GM18517 (cell line): ENCODE measurements around the gene INAFM2.

Experiments used
- ATAC-seq: cut with Tn5 transposase; IDR thresholded peaks from one replicate; pipeline ENCODE4 v1.9.1; 2021; ENCODE audit warnings: mild to moderate bottlenecking, moderate library complexity; ENCODE audit not compliant: unreplicated experiment

The INAFM2 gene

DNA sequence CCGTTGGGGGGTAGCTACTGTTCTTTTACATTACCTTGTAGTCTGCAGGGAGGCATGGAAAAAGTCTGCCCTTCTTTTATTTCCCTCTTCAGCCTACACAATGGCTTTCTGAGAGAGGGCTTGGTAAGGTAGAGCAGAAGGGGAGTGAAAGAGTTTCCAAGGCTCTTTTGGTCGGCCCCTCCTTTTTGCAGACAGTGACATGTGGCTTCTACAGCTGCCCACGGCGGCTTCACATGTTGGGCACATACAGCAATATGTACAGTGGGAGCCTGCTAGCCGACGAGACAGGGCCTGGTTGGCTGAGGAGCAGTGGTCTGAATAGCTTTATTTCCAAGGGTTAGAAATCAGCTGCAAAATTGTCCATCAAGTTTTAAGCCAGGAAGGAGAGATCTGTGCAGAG lies 4.0 kb downstream of the INAFM2 start:
- no peak for ATAC-seq

DNA sequence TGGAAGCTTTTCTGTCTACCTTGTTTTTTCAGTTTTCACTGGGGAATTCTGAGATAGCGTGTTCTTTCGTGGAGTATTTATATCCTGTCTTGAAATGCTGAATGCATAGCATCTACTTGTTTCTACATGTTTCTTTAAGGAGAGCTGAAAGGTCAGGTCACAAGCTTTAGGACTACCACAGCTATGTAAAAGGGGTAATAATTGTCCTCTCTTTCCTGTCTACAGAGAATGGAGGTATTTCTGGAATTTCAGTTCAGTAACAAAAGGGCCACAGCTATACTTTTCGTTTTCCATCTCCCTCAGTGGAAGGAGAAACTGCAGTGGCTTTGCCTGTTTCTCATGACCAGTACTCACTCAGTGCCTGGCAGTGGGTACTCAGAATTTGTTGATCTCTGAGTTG lies 4.7 kb downstream of the INAFM2 start:
- no peak for ATAC-seq

DNA sequence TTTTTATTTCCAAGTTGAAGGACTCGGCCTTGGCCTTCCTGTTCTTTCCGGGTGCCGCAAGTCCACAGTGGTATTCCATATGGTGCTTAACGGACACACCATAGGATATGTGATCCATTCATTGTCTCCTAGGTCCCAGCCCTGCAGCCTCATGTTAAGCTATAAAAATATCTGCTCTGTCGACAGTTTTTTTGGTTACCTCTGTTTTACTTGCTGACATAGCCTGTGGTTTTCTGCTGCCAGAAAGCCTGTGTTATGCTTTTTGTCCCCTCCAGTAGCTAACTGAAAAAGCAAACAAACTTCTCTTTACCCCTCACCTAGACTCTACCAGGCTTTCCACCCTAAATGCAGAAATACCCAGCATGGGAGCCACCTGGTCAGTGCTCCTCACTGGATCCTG lies 5.3 kb downstream of the INAFM2 start:
- no peak for ATAC-seq

DNA sequence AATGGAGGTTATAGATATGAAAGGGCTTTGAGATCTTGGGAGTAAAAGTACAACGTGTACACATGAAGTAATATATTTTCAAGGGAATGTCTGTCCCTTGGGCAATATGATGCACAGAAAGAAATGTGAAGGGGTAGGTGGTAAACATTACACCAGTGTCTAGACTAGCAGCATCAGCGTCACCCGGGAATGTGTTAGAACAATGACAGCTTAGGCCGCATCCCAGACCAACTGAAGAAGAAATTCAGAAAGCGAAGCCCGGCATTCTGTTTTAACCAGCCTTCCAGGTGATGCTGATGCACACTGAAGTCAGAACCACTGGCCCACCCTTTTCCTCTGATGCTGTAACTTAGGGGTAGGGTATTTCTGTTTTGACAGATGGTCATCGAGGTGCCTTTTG lies 6.3 kb downstream of the INAFM2 start:
- no peak for ATAC-seq

DNA sequence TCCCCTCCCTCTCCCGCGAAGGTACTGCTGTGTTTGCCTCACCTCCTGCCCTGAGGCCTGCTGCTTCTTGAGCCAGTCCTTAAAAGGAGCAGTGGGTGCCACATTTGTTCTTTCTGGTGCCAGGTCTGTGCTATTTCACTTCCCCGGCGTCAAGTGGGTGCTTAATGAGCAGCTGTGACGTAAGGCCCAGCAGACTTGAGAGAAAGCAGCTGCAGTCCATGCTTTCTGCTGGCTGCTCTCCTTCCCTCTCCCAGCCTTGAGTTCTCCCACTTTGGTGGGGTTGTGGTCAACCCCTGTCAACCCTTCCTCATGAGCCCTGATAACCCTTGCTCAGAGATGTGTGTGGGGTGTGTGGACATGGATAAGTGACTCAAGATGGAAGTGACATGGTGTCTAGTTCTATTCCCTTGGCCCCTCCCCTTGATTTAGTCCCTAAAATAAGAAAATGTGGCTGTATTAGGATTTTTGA lies 6.9 kb downstream of the INAFM2 start:
- ATAC-seq, result no peak

DNA sequence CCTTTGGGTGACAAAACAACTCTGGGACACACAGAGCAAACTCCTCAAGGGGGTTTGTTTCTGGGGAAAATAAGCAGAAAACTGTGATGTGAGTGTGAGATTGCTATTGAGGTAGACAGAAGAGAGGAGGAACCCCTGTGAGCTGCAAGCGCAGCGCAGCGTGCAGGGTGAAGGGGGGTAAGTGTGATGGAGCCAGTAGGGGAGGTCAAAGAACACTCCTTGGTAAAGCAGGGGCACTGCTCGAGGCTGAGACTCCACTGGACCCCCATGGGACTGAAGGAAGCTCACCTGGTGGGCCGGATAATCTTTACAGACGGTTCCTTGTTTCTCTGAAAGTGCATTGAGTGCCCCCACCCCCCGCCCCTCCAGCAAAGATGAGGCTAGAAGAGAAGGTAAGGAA lies 7.5 kb downstream of the INAFM2 start:
- no peak for ATAC-seq

DNA sequence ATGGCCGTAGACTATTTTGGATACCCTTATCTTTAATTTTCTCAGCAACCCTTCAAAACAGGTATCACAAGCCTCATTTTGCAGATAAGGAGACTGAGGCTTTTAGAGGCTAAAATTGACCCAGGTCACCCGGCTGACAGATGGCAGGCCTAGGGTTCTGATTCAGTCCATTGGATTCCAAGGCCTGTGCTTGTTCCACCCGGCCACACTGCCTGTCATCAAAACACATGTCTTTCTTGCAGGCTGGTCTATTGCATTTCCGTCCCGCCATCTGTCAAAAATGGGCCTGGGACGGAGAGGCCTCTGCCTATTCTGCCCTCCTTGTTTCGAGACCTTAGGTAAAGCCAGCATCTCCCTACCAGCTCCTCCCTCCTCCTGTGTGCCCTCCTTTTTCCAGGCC lies 8.1 kb downstream of the INAFM2 start:
- ATAC-seq, result no peak

DNA sequence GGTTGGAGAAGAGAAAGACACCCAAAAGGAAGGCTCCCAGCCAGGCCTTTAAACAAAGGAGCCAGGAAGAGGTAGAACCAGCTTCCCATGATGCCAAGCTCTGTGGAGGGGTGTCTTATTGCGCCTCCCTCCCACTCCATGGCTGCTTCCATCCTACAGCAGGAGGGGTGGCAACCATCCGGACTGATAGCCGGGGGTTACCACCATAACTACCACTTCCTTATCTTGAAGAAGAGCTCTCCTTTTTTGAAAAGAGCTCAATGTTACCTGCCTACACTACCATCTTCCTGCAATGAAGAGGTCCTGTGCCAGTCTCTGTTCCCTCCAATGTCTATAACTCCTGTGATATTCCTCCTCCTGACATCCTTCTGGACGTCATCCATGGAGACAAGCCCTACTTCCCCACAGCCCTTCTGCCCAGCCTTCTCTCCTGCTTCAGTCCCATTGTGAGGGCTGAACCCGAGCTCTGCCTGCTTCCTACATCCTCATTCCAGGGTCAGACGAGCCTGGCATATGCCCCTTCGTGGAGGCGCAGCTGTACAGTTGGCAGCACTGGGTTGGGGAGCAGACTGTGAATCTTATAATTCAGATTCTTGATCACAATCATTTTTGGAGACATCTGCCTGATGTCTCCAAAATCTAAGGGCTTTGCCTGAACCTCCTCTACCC lies 8.8 kb downstream of the INAFM2 start:
- ATAC-seq, result no peak

DNA sequence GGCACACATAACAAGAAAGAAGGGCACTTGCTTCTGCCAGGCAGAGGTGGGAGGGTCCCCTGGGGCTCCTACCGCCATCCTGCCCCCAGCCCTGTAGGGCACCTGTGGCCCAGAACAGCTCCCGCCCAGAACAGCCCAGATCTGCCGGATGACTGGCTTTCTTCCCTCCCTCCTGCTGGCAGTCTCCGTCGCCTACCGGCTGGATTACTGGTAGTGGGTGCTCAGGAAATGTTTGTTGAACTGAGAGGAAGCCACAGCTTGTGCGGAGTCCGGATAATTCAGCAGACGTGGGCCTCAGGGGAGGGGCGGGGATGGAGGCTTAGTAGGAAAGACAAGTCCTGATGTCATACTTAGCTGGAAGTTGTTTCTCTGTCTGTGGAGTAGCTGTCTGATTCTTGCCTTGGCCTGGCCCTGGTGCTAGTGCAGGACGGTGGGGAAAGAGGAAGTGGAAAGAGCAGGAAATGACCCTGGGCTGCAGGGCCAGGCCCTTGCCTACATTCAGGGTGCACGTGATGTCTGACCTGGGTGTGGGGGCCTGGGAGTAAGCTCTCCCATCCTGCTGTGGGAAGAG lies 10.5 kb downstream of the INAFM2 start:
- ATAC-seq, result no peak

DNA sequence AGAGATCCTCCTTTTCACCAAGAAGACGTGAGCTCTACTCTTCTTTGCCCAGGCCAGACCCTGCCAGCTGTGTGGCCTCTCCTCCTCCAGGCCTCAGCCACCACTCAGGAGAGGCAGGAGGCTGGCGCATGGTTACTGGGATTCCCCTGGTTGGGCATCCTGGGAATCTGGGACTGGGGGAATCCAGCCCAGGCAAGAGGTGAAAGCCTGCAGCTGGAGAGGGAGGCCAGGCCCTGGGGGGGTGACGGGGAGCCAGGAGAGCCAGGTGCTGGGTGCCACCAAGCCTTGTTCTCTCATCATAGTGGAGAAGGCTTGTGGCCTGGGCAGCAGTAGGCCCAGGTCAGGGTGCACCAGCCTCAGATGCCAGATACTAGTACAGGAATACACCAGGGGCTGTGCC lies 11.0 kb downstream of the INAFM2 start:
- no peak for ATAC-seq

DNA sequence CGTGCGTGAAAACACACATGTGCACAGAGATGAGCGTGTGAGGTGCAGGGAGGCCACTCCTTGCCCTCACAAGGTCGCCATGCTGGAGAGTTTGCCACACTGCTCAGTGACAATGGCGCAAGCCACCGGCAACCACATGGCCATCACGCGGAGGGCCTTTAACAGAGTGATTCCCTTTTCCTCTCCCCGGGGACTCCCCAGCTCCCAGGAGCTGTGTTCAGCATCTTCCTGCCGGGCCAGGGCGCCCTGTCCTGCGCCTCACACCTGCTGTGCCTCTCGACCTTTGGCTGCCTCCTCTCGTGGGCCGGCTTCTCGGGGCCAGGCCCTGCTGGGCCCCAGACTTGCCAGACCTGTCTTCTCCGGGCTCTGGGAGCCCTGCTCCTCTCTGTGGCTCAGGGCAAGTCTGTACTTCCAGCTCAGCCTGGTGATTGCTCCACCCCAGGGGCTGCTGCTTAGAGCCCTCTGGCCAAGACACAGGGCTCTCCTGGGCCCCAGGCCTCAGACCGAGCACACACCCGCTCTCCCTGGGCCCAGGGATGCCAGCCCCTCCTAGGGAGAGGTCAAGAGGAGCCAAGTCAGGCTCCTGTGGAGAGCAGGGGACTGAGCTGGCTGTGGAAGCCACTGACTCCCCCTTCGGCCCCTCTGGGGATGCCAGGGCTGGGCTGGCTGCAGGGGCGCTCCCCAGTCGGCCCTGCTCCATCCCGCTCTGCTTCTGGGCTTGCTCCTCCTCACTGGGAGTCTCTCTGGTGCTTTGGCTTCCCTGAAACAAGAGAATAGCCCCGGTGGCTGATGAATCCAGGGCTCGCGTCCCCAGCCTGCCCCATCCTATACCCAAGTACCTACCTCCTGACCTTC lies 11.7 kb downstream of the INAFM2 start:
- no peak for ATAC-seq

DNA sequence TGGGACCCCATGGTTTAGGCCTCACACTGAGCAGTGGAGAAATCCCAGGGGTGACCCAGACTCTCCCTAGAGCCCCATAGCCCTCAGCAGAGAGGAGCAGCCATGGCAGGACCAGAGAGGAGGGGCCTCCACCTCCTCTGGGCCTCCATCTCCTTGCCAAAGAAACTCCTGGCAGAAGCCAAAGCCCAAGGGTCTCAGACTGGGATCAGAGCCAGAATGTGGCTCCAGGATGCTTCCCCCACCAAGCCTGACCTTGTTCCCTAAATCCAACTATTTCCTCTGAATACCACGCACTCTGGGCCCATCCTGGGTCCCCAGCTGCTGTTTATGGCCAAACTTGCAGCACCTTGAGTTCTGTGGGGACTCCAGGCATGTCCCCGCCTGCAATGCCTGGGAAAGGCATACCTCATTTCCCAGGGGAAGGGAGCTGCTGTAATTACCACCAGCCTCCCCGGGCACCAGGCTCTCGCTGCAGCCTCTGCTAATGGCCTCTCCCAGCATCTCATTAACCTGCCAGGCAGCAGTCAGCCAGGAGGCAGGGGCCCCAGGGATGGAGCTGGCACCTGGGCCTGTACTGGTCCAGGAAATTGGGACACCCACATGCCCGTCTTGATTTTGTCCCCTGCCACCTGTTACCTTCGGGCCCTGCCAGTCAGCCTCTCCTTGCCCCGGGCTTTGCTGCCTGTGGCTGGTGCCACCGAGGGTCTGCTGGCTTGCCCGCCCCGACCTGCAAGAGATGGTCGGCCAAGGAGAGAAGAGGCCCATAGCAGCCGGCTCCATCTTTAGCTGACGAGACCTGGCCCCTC lies 12.6 kb downstream of the INAFM2 start:
- ATAC-seq, result no peak

DNA sequence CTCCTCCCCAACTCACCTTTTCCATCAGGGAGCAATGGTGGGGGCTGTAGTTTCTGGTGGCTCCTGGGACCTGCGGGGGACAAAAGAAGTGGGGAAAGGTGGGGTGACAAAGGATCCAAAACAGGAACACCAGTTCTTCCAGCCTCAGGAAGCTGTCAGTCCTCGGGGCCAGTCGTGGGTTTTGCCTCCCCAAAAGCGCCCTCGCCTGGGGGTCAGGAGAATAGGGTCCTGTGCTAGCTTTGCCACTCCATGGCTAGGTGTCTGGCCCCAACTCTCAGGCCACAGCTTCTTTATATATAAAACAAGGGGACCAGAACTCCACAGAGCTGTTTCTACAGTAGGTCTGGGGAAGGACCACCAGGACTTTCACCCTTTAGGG lies 13.2 kb downstream of the INAFM2 start:
- ATAC-seq, result no peak

DNA sequence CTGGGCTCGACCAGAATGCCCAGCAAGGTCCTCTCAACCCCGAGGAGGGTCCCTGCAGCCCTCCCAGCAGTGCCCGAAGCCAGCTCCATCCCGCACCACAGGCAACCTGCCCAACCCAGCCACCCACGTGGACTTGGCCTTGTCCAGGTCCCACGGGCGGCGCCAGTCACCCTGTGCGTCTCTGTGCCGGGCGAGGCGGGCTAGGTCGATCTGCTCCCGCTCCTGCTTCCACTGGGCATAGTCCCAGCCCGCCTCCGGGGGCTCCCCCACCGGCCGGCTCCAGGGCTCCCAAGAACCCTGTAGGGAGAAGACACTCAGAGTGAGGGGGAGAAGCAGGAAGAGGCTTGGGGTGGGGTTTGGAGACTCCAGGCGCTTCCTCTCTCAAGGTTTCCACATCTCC lies 14.1 kb downstream of the INAFM2 start:
- ATAC-seq, result no peak

DNA sequence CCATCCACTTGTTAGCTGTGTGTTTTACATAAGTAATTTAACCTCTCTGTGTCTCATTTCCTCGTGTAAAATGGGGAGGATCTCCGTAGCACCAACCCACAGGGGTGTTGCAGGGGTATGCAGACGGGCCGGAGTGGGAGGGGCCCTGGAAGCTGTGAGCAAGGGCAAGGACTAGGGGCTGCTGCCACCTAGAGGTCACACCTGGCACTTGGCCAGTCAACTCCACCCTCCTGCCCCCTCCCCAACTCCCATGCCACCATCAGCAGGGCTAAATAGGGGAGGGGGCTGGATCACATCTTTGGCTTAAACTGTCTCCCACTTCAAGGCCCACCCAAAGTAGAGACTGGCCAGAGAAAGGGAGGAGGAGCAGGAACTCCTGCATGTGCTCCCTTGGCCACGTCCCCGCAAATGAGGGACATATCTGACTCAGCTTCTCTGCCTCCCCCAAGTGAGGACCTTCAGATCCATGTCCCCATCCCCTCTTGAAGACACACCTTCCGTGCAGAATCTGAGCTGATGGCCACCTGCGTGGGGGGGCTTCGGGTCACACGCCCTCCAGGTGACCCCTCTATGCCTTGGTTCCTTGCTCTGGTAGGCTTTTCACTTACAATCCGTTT lies 14.7 kb downstream of the INAFM2 start:
- ATAC-seq, result no peak

DNA sequence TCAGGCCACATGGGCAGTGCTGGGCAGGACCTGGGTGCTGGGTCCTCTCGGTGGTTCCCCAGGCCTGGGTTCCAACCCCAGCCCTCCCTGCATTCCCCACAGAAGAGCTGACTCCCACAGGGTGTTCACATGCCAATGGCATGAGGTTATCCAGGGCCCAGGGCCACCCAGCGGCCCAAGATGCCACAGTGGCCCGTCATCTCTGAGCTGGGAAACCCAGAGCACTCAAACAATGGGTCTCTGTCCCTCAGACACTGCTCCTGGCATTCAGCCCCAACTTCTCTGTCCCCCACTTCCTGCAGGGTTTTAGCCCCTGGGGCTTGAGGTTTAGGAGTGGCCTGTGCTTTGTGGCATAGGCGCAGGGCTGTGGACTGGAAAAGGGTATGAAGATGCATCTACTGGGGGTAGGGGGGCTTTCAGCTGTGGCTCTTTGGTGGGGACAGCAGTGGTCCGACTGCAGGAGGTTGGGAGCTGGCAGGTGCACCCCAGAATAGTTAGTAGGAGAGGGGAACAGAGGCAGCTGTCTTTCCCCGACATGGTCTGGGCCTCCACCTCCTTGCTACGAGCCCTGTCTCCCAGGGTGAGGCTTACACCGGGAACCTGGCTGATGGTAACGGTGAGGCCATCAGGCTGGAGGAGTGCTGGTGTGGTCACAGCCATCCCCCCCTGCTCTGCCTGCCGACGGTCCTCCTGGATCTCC lies 15.6 kb downstream of the INAFM2 start:
- no peak for ATAC-seq

DNA sequence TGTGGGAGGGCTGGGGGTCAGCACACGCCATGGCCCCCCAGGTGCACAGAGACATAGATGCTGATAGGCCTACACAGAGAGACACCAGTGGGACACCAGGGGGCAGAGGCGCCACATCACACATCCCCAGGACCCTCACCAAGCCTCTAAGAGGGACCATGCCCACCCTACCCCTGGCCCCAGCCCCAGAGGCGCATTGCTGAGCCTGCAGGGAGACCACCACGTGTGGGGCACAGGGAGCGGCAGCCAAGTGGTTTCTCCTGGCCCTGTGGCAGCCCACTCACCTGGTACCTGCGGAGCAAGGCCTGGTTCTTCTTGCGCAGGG lies 16.1 kb downstream of the INAFM2 start:
- ATAC-seq, result no peak

DNA sequence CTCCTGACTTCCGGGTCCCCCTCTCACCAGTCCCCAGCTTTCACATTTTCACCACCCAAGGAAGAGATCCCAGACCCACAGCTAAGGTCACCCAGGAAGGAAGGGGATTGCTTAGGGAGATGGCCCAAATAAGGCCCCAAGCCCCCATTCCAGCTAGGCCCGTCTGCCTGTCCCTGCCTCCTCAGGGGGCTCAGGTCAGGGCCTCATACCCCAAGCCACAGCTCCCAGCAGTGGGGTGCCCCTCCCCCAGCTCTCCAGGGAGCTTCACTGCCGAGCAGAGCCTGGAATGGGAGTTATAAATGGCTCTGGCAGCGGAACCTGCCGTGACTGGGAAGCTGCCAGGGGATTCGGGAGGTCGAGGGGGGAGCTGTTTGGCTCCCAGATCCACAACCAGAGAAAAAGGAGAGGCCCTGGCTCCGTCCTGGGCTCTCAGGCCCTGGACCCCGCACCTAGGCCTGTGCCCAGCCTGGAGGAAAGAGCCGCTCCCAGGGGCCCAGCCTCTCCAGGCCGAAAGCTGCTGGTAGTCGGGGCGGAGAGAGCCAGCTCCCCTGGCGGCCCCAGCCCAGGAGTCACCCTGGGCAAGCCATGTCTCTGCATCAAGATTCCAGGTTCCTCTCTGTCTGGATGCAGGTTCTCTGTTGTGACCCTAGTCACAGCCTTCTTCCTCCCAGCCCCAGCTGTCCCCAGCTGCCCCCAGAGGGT lies 16.7 kb downstream of the INAFM2 start:
- no peak for ATAC-seq

DNA sequence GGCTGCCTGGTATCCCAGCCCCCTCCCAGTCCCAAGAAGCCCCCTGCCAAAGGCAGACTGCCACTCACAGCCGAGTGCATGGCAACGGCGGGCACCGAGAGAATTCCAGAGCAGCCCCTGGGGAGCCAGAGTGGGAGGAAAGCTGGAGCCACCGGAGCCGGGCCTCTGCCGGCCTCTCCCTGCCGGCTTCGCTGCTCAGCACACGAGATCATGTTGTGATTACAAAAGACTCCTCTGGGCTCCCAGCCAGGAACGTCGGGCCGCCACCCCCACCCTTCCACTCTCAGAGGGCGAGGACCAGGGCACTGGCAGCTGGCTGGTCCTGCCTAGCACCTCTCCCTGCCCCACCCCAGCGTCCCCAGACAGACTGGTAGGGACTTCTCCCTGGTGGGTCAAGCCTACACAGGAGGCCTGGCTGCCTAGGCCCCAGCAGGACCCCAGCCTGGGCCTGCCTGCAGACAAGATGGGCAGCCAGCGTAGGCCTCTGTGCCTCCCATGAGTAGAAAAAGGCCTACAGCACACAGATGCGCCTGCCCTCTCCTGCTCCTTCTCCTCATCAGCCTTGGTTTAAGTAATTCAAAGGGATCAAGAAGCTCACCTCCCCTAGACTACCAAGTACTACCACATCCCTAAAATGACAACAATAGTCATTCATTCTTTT lies 17.4 kb downstream of the INAFM2 start, which contains the start of gene CCDC9B:
TSS of gene CCDC9B (minus strand) at position 200 of the 661 bp plus-strand sequence. CDS start at position 80, 120 bp downstream.
- no peak for ATAC-seq
